Measurements from ENCODE around the gene SLC39A5.
A peak's percentile ranks its signal among the peaks of the same experiment; 100 is the strongest.

Gene SLC39A5

GRCh38 chr12:56219840-56220239 is 10.0 kb upstream of the SLC39A5 start:
- no peak for DNase-seq

- no peak for DNase-seq
These were observed 9.1 kb upstream of the SLC39A5 start for GRCh38 chr12:56220611-56221231.

GRCh38 chr12:56221232-56221756 is 8.6 kb upstream of the SLC39A5 start:
- no peak for DNase-seq

GRCh38 chr12:56221757-56222530 is 7.9 kb upstream of the SLC39A5 start, which contains the start of gene RNF41:
Gene RNF41, minus strand, starts transcription at chr12:56221922. Its CDS starts 7,875 bp downstream, at chr12:56214047.
- DNase-seq: peak; percentile 72

GRCh38 chr12:56222531-56222895 is 7.3 kb upstream of the SLC39A5 start:
- DNase-seq: no peak

- no peak for DNase-seq
These were observed 6.2 kb upstream of the SLC39A5 start for GRCh38 chr12:56223571-56224101.

- DNase-seq: peak; percentile 96
These were observed 5.6 kb upstream of the SLC39A5 start, which contains the start of gene NABP2 for GRCh38 chr12:56224102-56224701. Gene NABP2, plus strand, starts transcription at chr12:56224342. Its CDS starts 515 bp downstream, at chr12:56224857.

- DNase-seq: no peak
These were observed 4.9 kb upstream of the SLC39A5 start for GRCh38 chr12:56224954-56225353.

- DNase-seq: no peak
These were observed 769 bp upstream of the SLC39A5 start for GRCh38 chr12:56229082-56229481.

- no peak for DNase-seq
These were observed 757 bp downstream of the SLC39A5 start for GRCh38 chr12:56230432-56231183.

- no peak for DNase-seq
These were observed 1.3 kb downstream of the SLC39A5 start for GRCh38 chr12:56231184-56231582.

- DNase-seq: no peak
These were observed 5.0 kb downstream of the SLC39A5 start for GRCh38 chr12:56234746-56235436.

- no peak for DNase-seq
These were observed 6.2 kb downstream of the SLC39A5 start for GRCh38 chr12:56236091-56236490.

GRCh38 chr12:56236985-56237384 is 7.1 kb downstream of the SLC39A5 start:
- no peak for DNase-seq

GRCh38 chr12:56237552-56237951 is 7.7 kb downstream of the SLC39A5 start:
- DNase-seq: no peak

- no peak for DNase-seq
These were observed 11.8 kb downstream of the SLC39A5 start for GRCh38 chr12:56241424-56242303.

- no peak for DNase-seq
These were observed 13.1 kb downstream of the SLC39A5 start for GRCh38 chr12:56242986-56243385.

- no peak for DNase-seq
These were observed 13.9 kb downstream of the SLC39A5 start for GRCh38 chr12:56243731-56244181.

- DNase-seq: no peak
These were observed 14.6 kb downstream of the SLC39A5 start for GRCh38 chr12:56244494-56244893.

GRCh38 chr12:56247923-56248322 is 18.1 kb downstream of the SLC39A5 start:
- no peak for DNase-seq

GRCh38 chr12:56248711-56249110 is 18.9 kb downstream of the SLC39A5 start:
- DNase-seq: no peak

Data from NCI-H2081 treated with DMSO at 0.1 percent for 48 hours (cell line).